Activated CD4-positive, alpha-beta memory T cell treated with anti-CD3 and anti-CD28 coated beads for 36 hours (primary cell): ENCODE data around the gene DCP2. TPM values are rescaled to one million over a fixed set of nuclear protein-coding genes. Genes with fewer than 3 reads are reported as not detected.

ENCODE experiments used
- CTCF ChIA-PET: fragments of 350-600 bp; sonication (Branson Sonifier 250); formaldehyde crosslinking; loops from one replicate; lab custom pipeline; 2021; ENCODE audit warnings: antibody characterized with exemption, inconsistent platforms; lab: Charles Lee
- POLR2A ChIA-PET: fragments of 350-600 bp; sonication (Branson Sonifier 250); formaldehyde crosslinking; loops from one replicate; lab custom pipeline; 2021; ENCODE audit warnings: antibody characterized with exemption; lab: Charles Lee
- DNase-seq: peaks from one replicate; pipeline ENCODE4 v3.0.0-alpha.2; 2020
- H3K27ac Mint-ChIP-seq: one replicate; pipeline ENCODE4 v1.8.0; 2021; ENCODE audit warnings: mixed read lengths
- H3K27me3 Mint-ChIP-seq: one replicate; pipeline ENCODE4 v1.8.0; 2021; ENCODE audit warnings: mixed read lengths
- H3K36me3 Mint-ChIP-seq: one replicate; pipeline ENCODE4 v1.8.0; 2021; ENCODE audit warnings: mixed read lengths
- H3K4me1 Mint-ChIP-seq: one replicate; pipeline ENCODE4 v1.8.0; 2021; ENCODE audit warnings: low read depth, mixed read lengths
- H3K4me3 Mint-ChIP-seq: one replicate; pipeline ENCODE4 v1.8.0; 2021; ENCODE audit warnings: mild to moderate bottlenecking, mixed read lengths
- H3K9me3 Mint-ChIP-seq: one replicate; pipeline ENCODE4 v1.8.0; 2021; ENCODE audit warnings: mixed read lengths
- intact Hi-C: fragments of 100-400 bp; cut with micrococcal nuclease; formaldehyde crosslinking; loops from one replicate; pipeline ENCODE4 v1.15.1; 2023
- total RNA-seq, 2 experiments: library from RNA; stranded (reverse); gene quantifications; one replicate each; pipeline ENCODE4 v1.2.3, GENCODE V29; 2021

Gene DCP2
- total RNA-seq, 2 experiments from 2014 or later: 102 TPM

- Mint-ChIP-seq H3K36me3 (peaks cover 27% of the 10 kb centered on the region), H3K4me3 (no peak overlapping the region), H3K27ac (no peak overlapping the region), H3K27me3 (no peaks in the 10 kb centered on the region), H3K4me1 (peaks cover 23% of the 10 kb centered on the region), H3K9me3 (no peaks in the 10 kb centered on the region)
- DNase-seq: peak; percentile 83
- intact Hi-C loops: loop anchor here (1.0 to 5.0 kb wide), 5 partner anchors 216 to 610 kb away; partner anchors contain the start of gene YTHDC2
- CTCF ChIA-PET: interaction anchor here (0.7 to 4.6 kb wide), 70 partner anchors 10 to 619 kb away, joined by 3 to 51 read pairs (median 4); partner anchors contain the start of genes DCP2 and YTHDC2
- POLR2A ChIA-PET: no interaction called here
These were observed 19.4 kb downstream of the DCP2 start for GRCh38 chr5:112995764-112996618.

GRCh38 chr5:112996830-112997374, 20.3 kb downstream of the DCP2 start:
- H3K27me3 Mint-ChIP-seq: no peaks in the 10 kb centered on the region
- intact Hi-C loops: loop anchor here (1.0 to 5.0 kb wide), 5 partner anchors 215 to 609 kb away; partner anchors contain the start of gene YTHDC2
- no peaks in the 10 kb centered on the region for H3K9me3 Mint-ChIP-seq
- POLR2A ChIA-PET: no interaction called here
- peaks cover 27% of the 10 kb centered on the region for H3K36me3 Mint-ChIP-seq
- no peak overlapping the region for H3K27ac Mint-ChIP-seq
- CTCF ChIA-PET: interaction anchor here (0.7 to 4.6 kb wide), 53 partner anchors 10 to 618 kb away, joined by 3 to 51 read pairs (median 5); partner anchors contain the start of genes DCP2 and YTHDC2
- H3K4me3 Mint-ChIP-seq: no peak overlapping the region
- H3K4me1 Mint-ChIP-seq: peaks cover 17% of the 10 kb centered on the region
- no peak for DNase-seq

- Mint-ChIP-seq H3K27me3 (no peaks in the 10 kb centered on the region), H3K9me3 (no peaks in the 10 kb centered on the region), H3K27ac (no peak overlapping the region), H3K4me1 (peaks cover 19% of the 10 kb centered on the region), H3K36me3 (peaks cover 34% of the 10 kb centered on the region), H3K4me3 (no peak overlapping the region)
- intact Hi-C loops: loop anchor here (5.0 kb wide), 3 partner anchors 214 to 514 kb away; partner anchors contain the start of gene YTHDC2
- DNase-seq: no peak
- ChIA-PET POLR2A (no interaction called here), CTCF (interaction anchor here (0.8 to 4.6 kb wide), 2 partner anchors 358 to 606 kb away, joined by 3 to 30 read pairs; no protein-coding TSS in a partner anchor)
These were observed 21.7 kb downstream of the DCP2 start for GRCh38 chr5:112998296-112998695.

GRCh38 chr5:113000466-113000865, 23.9 kb downstream of the DCP2 start:
- H3K27me3 Mint-ChIP-seq: no peaks in the 10 kb centered on the region
- no peaks in the 10 kb centered on the region for H3K9me3 Mint-ChIP-seq
- H3K4me3 Mint-ChIP-seq: no peak overlapping the region
- intact Hi-C loops: no loop called here
- H3K36me3 Mint-ChIP-seq: peaks cover 44% of the 10 kb centered on the region
- peaks cover 19% of the 10 kb centered on the region for H3K4me1 Mint-ChIP-seq
- DNase-seq: no peak
- POLR2A ChIA-PET: no interaction called here
- no peak overlapping the region for H3K27ac Mint-ChIP-seq
- CTCF ChIA-PET: no interaction called here

- Mint-ChIP-seq H3K27ac (no peak overlapping the region), H3K4me1 (peaks cover 9% of the 10 kb centered on the region), H3K36me3 (peaks cover 36% of the 10 kb centered on the region), H3K27me3 (no peaks in the 10 kb centered on the region), H3K4me3 (no peak overlapping the region), H3K9me3 (no peaks in the 10 kb centered on the region)
- ChIA-PET POLR2A (interaction anchor here (0.6 to 0.7 kb wide), 2 partner anchors 50 to 277 kb away, joined by 4 to 7 read pairs; no protein-coding TSS in a partner anchor), CTCF (no interaction called here)
- intact Hi-C loops: no loop called here
- DNase-seq: no peak
These were observed 25.8 kb downstream of the DCP2 start for GRCh38 chr5:113002423-113002822.

GRCh38 chr5:113003763-113004162, 27.2 kb downstream of the DCP2 start:
- no peak for DNase-seq
- no peak overlapping the region for H3K27ac Mint-ChIP-seq
- CTCF ChIA-PET: interaction anchor here (1.0 kb wide), 1 partner anchor 326 kb away, joined by 3 read pairs; no protein-coding TSS in a partner anchor
- H3K4me3 Mint-ChIP-seq: no peak overlapping the region
- peaks cover 34% of the 10 kb centered on the region for H3K36me3 Mint-ChIP-seq
- no peaks in the 10 kb centered on the region for H3K27me3 Mint-ChIP-seq
- intact Hi-C loops: no loop called here
- H3K9me3 Mint-ChIP-seq: no peaks in the 10 kb centered on the region
- POLR2A ChIA-PET: no interaction called here
- peaks cover 9% of the 10 kb centered on the region for H3K4me1 Mint-ChIP-seq

GRCh38 chr5:113005454-113005853, 28.9 kb downstream of the DCP2 start:
- Mint-ChIP-seq H3K27ac (peak overlapping the region; percentile 18), H3K36me3 (peaks cover 32% of the 10 kb centered on the region), H3K27me3 (no peaks in the 10 kb centered on the region), H3K4me1 (peaks cover 9% of the 10 kb centered on the region), H3K4me3 (no peak overlapping the region), H3K9me3 (no peaks in the 10 kb centered on the region)
- CTCF ChIA-PET: interaction anchor here (4.5 kb wide), 1 partner anchor 10 kb away, joined by 40 read pairs; no protein-coding TSS in a partner anchor
- intact Hi-C loops: no loop called here
- DNase-seq: no peak
- POLR2A ChIA-PET: no interaction called here

GRCh38 chr5:113017881-113018635, 41.5 kb downstream of the DCP2 start:
- ChIA-PET POLR2A (no interaction called here), CTCF (interaction anchor here (3.2 kb wide), 1 partner anchor 22 kb away, joined by 14 read pairs; no protein-coding TSS in a partner anchor)
- Mint-ChIP-seq H3K36me3 (peaks cover 44% of the 10 kb centered on the region), H3K4me1 (peaks cover 65% of the 10 kb centered on the region), H3K27me3 (no peaks in the 10 kb centered on the region), H3K9me3 (no peaks in the 10 kb centered on the region), H3K27ac (no peak overlapping the region), H3K4me3 (no peak overlapping the region)
- no peak for DNase-seq
- intact Hi-C loops: no loop called here

GRCh38 chr5:113020461-113021273, 44.1 kb downstream of the DCP2 start:
- POLR2A ChIA-PET: no interaction called here

GRCh38 chr5:113022661-113023060, 46.1 kb downstream of the DCP2 start:
- intact Hi-C loops: loop anchor here (1.0 to 10.0 kb wide), 3 partner anchors 58 to 500 kb away; no protein-coding TSS in a partner anchor
- no peak for DNase-seq
- ChIA-PET CTCF (interaction anchor here (2.4 kb wide), 1 partner anchor 27 kb away, joined by 12 read pairs; no protein-coding TSS in a partner anchor), POLR2A (no interaction called here)
- Mint-ChIP-seq H3K27ac (peak overlapping the region; percentile 77), H3K9me3 (no peaks in the 10 kb centered on the region), H3K4me1 (peaks cover 68% of the 10 kb centered on the region), H3K36me3 (peaks cover 34% of the 10 kb centered on the region), H3K4me3 (no peak overlapping the region), H3K27me3 (no peaks in the 10 kb centered on the region)

More at GRCh38 chr5:113020461-113021273, 44.1 kb downstream of the DCP2 start:
- Mint-ChIP-seq H3K4me3 (no peak overlapping the region), H3K4me1 (peaks cover 77% of the 10 kb centered on the region), H3K36me3 (peaks cover 33% of the 10 kb centered on the region), H3K27me3 (no peaks in the 10 kb centered on the region), H3K27ac (peak overlapping the region; percentile 80), H3K9me3 (no peaks in the 10 kb centered on the region)
- CTCF ChIA-PET: interaction anchor here (2.4 kb wide), 1 partner anchor 25 kb away, joined by 12 read pairs; no protein-coding TSS in a partner anchor
- intact Hi-C loops: loop anchor here (1.0 to 10.0 kb wide), 7 partner anchors 10 to 502 kb away; partner anchors contain the start of gene DCP2
- DNase-seq: peak; percentile 61
